Measurements from ENCODE around the gene PYGM. TPM values are rescaled to one million over a fixed set of nuclear protein-coding genes. Genes with fewer than 3 reads are reported as not detected.

The PYGM gene
- total RNA-seq, 2 donors from 2014 or later = 8.0 to 22.4 TPM

DNA sequence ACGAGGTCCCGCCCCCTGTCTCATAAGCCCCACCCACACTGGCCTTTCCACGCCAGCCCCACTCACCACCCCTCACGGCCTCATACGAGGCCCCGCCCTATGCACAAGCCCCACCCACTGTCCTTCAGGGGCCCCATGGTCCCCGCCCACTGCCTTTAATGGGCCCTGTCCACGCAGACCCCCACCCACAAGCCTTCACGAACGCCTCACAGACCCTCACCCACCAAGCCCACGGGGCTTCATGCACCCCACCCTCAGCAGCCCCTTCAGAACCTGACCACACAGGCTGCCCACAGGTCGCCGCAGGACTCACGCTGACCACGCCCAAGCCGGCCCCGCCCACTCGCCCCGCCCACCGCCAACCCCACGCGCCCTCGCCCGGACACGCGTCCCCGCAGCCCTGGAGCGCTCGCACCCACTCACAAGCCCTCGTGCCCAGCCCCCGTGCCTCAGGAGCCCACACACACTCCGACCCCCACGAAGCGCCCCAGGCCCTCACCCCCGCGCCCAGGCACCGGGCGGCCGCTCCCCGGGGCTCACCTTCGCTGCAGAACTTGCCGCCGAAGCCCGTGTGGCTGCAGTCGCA is 47.3 kb downstream of the PYGM start:
- 6% methylated on average over 43 of the region's 45 CpGs for WGBS
- H3K4me3 ChIP-seq = no peak overlapping the region
- no peaks in the 10 kb centered on the region for H3K9me3 ChIP-seq
- H3K27ac ChIP-seq = no peak overlapping the region
- no peaks in the 10 kb centered on the region for H3K36me3 ChIP-seq
- TF ChIP-seq, protein P1, sequence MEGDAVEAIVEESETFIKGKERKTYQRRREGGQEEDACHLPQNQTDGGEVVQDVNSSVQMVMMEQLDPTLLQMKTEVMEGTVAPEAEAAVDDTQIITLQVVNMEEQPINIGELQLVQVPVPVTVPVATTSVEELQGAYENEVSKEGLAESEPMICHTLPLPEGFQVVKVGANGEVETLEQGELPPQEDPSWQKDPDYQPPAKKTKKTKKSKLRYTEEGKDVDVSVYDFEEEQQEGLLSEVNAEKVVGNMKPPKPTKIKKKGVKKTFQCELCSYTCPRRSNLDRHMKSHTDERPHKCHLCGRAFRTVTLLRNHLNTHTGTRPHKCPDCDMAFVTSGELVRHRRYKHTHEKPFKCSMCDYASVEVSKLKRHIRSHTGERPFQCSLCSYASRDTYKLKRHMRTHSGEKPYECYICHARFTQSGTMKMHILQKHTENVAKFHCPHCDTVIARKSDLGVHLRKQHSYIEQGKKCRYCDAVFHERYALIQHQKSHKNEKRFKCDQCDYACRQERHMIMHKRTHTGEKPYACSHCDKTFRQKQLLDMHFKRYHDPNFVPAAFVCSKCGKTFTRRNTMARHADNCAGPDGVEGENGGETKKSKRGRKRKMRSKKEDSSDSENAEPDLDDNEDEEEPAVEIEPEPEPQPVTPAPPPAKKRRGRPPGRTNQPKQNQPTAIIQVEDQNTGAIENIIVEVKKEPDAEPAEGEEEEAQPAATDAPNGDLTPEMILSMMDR (IDR thresholded peaks at IDR 0.05) = no peak
- no peak for TF ChIP-seq POLR2AphosphoS5 (IDR thresholded peaks at IDR 0.05)
- no peak for TF ChIP-seq POLR2A (IDR thresholded peaks at IDR 0.05)
- intact Hi-C loops (cut with DNase I) = no loop called here
- DNase-seq (ENCODE audit: low spot score) = no peak
- no peaks in the 10 kb centered on the region for H3K4me1 ChIP-seq (replicated peaks)
- peaks cover 28% of the 10 kb centered on the region for H3K27me3 ChIP-seq (replicated peaks; ENCODE audit: insufficient read depth)

DNA sequence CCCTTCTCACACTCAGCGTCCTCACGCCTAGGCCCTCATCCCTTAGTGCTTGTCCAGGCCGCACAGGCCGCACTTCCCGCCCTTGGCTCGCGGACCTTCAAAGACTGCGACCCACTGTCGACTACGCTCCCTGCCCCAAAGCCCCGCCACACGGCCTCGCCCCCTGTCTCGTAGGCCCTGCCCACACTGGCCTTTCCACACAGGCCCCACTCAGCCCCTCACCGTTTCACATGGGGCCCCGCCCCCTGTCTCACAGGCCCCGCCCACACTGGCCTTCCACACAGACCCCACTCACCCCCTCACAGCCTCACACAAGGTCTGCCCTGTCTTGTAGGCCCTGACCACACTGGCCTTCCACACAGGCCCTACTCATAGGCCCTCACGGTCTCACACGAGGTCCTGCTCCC is 47.8 kb downstream of the PYGM start:
- Histone ChIP-seq H3K27ac (no peak overlapping the region), H3K27me3 (replicated peaks; ENCODE audit: insufficient read depth) (peaks cover 26% of the 10 kb centered on the region), H3K36me3 (no peaks in the 10 kb centered on the region), H3K9me3 (no peaks in the 10 kb centered on the region), H3K4me3 (no peak overlapping the region), H3K4me1 (replicated peaks) (no peaks in the 10 kb centered on the region)
- DNase-seq (ENCODE audit: low spot score) = no peak
- 58% methylated on average over 19 of the region's 19 CpGs for WGBS
- intact Hi-C loops (cut with DNase I) = no loop called here
- TF ChIP-seq, protein P1 (IDR thresholded peaks at IDR 0.05) = no peak
- TF ChIP-seq POLR2AphosphoS5 (IDR thresholded peaks at IDR 0.05) (no peak), POLR2A (IDR thresholded peaks at IDR 0.05) (no peak)

DNA sequence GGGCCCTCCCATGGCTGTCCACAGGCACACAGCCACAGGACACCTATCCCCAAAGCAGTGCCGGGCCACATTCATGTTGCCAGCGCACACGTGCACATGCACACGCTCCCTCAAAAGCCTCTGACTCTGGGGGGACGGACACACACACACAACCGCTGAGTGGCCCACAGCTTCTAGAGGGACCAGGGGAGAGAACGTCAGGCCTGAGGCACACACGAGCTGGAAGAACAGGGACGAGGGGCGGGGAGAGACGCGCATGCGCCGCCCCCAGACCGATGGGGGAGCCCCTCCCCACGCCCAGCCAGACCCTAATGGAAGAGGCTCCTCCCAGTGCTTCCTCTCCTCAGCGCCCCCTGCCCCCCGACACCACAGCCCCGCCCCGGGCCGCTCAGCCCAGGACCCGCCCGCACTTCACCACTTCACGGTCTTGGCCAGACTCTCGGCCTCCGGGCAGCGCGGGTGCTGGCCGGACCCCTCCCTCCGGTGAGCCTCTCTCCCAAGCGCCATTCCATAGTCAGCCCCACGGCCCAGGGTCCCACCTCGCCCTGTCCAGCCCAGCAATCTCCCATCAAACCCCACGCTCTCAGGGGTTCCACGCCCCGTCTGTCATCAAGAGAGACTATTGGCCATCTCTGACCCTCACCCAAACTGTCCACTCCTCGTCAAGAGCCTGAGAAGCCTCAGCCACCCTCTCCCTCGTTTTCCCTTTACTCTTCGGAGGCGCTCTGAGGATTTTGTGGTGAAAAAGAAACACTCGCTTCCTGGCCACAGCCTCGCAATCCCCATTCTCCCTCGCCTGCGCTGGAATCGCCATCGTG is 48.4 kb downstream of the PYGM start:
- no peak overlapping the region for H3K27ac ChIP-seq
- 24% methylated on average over 46 of the region's 46 CpGs for WGBS
- H3K4me3 ChIP-seq = no peak overlapping the region
- DNase-seq (ENCODE audit: low spot score) = no peak
- H3K4me1 ChIP-seq (replicated peaks) = no peaks in the 10 kb centered on the region
- intact Hi-C loops (cut with DNase I) = no loop called here
- TF ChIP-seq, protein P1 (IDR thresholded peaks at IDR 0.05) = no peak
- TF ChIP-seq POLR2AphosphoS5 (IDR thresholded peaks at IDR 0.05) (no peak), POLR2A (IDR thresholded peaks at IDR 0.05) (no peak)
- peaks cover 20% of the 10 kb centered on the region for H3K27me3 ChIP-seq (replicated peaks; ENCODE audit: insufficient read depth)
- H3K9me3 ChIP-seq = no peaks in the 10 kb centered on the region
- no peaks in the 10 kb centered on the region for H3K36me3 ChIP-seq

DNA sequence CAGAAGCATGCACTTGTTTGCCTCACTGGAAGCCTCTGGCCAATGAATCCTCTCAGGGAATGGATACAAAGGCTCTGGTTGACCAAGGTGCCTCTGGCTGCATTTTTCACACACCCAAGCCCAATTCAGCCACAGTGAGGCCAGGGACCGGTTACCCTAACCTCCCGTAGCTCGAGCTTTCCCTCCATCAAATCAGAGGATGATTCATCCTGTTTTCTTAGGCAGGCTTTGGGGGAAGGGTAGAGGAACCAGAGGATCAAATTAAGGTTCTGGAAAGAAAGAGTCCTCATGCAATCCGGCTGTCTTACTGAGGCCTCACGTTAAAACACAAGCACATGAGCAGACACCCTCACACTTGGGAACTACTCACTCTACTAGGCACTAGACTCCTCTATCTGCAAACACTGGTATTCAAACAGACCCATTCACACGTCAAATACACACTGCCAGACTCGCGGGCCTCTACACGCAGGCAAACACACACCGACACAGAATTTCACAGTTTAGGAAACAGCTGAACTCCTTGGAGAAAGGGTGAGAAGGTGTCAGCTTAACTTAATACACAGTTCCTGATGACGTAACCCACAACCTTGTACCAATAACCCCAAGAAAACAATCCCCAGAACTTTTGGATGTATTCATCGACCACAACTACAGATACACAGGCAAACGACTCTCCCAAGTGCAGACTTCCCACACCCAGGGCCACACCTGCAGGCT is 49.2 kb downstream of the PYGM start:
- Histone ChIP-seq H3K9me3 (no peaks in the 10 kb centered on the region), H3K27ac (no peak overlapping the region), H3K36me3 (no peaks in the 10 kb centered on the region), H3K4me3 (no peak overlapping the region), H3K4me1 (replicated peaks) (no peaks in the 10 kb centered on the region), H3K27me3 (replicated peaks; ENCODE audit: insufficient read depth) (peaks cover 13% of the 10 kb centered on the region)
- DNase-seq (ENCODE audit: low spot score) = no peak
- intact Hi-C loops (cut with DNase I) = no loop called here
- 57% methylated on average over 12 of the region's 13 CpGs for WGBS
- TF ChIP-seq, protein P1 (IDR thresholded peaks at IDR 0.05) = no peak
- no peak for TF ChIP-seq POLR2AphosphoS5 (IDR thresholded peaks at IDR 0.05)
- TF ChIP-seq POLR2A (IDR thresholded peaks at IDR 0.05) = no peak

All from prostate gland (tissue), 2 donors.